Measurements from ENCODE around the gene LRRTM4. TPM values are rescaled to one million over a fixed set of nuclear protein-coding genes. Genes with fewer than 3 reads are reported as not detected.

The LRRTM4 gene
- total RNA-seq, 1 experiment from 2014 or later, result 9.4 TPM

GRCh38 chr2:76921006-76921405 is 601.2 kb downstream of the LRRTM4 start:
- no peak for ATAC-seq
- no peak for TF ChIP-seq FOXP1 (CRISPR knock-in tag; IDR thresholded peaks at IDR 0.05; ENCODE audit: borderline replicate concordance)

GRCh38 chr2:76895469-76895868 is 626.7 kb downstream of the LRRTM4 start:
- Mint-ChIP-seq H3K36me3 (no peaks in the 10 kb centered on the region), H3K27ac (no peak overlapping the region), H3K9me3 (no peaks in the 10 kb centered on the region), H3K27me3 (ENCODE audit: low read depth) (no peaks in the 10 kb centered on the region), H3K4me3 (no peak overlapping the region), H3K4me1 (no peaks in the 10 kb centered on the region)
- ATAC-seq (no peak), DNase-seq (ENCODE audit: low spot score) (no peak)
- TF ChIP-seq KAT7 (CRISPR knock-in tag; IDR thresholded peaks at IDR 0.05; ENCODE audit: borderline replicate concordance) (no peak), ATF3 (CRISPR knock-in tag; conservative IDR thresholded peaks at IDR 0.05) (no peak), ZNF121 (CRISPR knock-in tag; IDR thresholded peaks at IDR 0.05) (no peak)
- POLR2A ChIA-PET, result no interaction called here
- CTCF ChIA-PET, result no interaction called here

More at GRCh38 chr2:76921006-76921405, 601.2 kb downstream of the LRRTM4 start:
- H3K4me3 Mint-ChIP-seq, result no peak overlapping the region
- DNase-seq (ENCODE audit: low spot score), result no peak
- no peaks in the 10 kb centered on the region for H3K4me1 Mint-ChIP-seq
- H3K27ac Mint-ChIP-seq, result no peak overlapping the region
- ChIA-PET POLR2A (no interaction called here), CTCF (no interaction called here)
- H3K9me3 Mint-ChIP-seq, result no peaks in the 10 kb centered on the region
- no peaks in the 10 kb centered on the region for H3K36me3 Mint-ChIP-seq
- no peaks in the 10 kb centered on the region for H3K27me3 Mint-ChIP-seq (ENCODE audit: low read depth)

GRCh38 chr2:76870581-76870980 is 651.6 kb downstream of the LRRTM4 start:
- ChIA-PET POLR2A (no interaction called here), CTCF (no interaction called here)
- TF ChIP-seq FOXJ3 (CRISPR knock-in tag; IDR thresholded peaks at IDR 0.05; ENCODE audit: borderline replicate concordance) (no peak), FOXP4 (CRISPR knock-in tag; IDR thresholded peaks at IDR 0.05) (no peak), KAT7 (CRISPR knock-in tag; IDR thresholded peaks at IDR 0.05; ENCODE audit: borderline replicate concordance) (no peak), AFF4 (CRISPR knock-in tag; IDR thresholded peaks at IDR 0.05; ENCODE audit: borderline replicate concordance) (no peak), ZNF138 (CRISPR knock-in tag; conservative IDR thresholded peaks at IDR 0.05) (no peak), ATF1 (CRISPR knock-in tag; IDR thresholded peaks at IDR 0.05) (no peak), RELA (CRISPR knock-in tag; IDR thresholded peaks at IDR 0.05; ENCODE audit: borderline replicate concordance) (no peak), ZNF281 (CRISPR knock-in tag; IDR thresholded peaks at IDR 0.05) (no peak), ZNF317 (CRISPR knock-in tag; IDR thresholded peaks at IDR 0.05; ENCODE audit: borderline replicate concordance, low read depth) (no peak), ZNF396 (CRISPR knock-in tag; IDR thresholded peaks at IDR 0.05; ENCODE audit: borderline replicate concordance) (no peak)
- Mint-ChIP-seq H3K27ac (no peak overlapping the region), H3K4me3 (no peak overlapping the region), H3K4me1 (peaks cover 5% of the 10 kb centered on the region), H3K36me3 (no peaks in the 10 kb centered on the region), H3K9me3 (no peaks in the 10 kb centered on the region), H3K27me3 (ENCODE audit: low read depth) (no peaks in the 10 kb centered on the region)
- ATAC-seq, result no peak
- no peak for DNase-seq (ENCODE audit: low spot score)

Data from WTC11 (cell line).